G401 (cell line): Measurements from ENCODE around the gene PLAU. TPM values are rescaled to one million over a fixed set of nuclear protein-coding genes. Genes with fewer than 3 reads are reported as not detected.
A peak's percentile ranks its signal among the peaks of the same experiment; 100 is the strongest.
"Not testable (repeated sequence)": the region's sequence is repeated elsewhere in the genome, so short reads cannot be mapped to it uniquely, and the experiment has no call there.

Experiments used
- DNase-seq: peaks from one replicate; pipeline ENCODE4 v3.0.0-alpha.2; 2015; ENCODE audit warnings: low spot score
- in situ Hi-C: cut with HindIII; loops from 2 replicates; pipeline ENCODE4 v1.10.0; 2016; ENCODE audit warnings: low sequenced_read_pairs, mixed read lengths
- total RNA-seq: library from RNA; depleted of rRNA; stranded (reverse); fragments of >200 nt; shearing (Covaris generic); gene quantifications from 2 replicates; pipeline ENCODE4 v1.2.3, GENCODE V29; 2014

PLAU gene
- total RNA-seq, 1 experiment from 2014 or later = 143 TPM

GRCh38 chr10:73875139-73875475 lies 35.8 kb upstream of the PLAU start:
- peak; percentile 39 for DNase-seq
- in situ Hi-C loops = no loop called here

- DNase-seq = no peak
- in situ Hi-C loops = no loop called here
Observed at GRCh38 chr10:73876157-73876556, 34.8 kb upstream of the PLAU start.

GRCh38 chr10:73876566-73876965 lies 34.4 kb upstream of the PLAU start:
- in situ Hi-C loops = no loop called here

GRCh38 chr10:73876971-73877370 lies 34.0 kb upstream of the PLAU start:
- no peak for DNase-seq

More at GRCh38 chr10:73876566-73876965, 34.4 kb upstream of the PLAU start:
- no peak for DNase-seq

GRCh38 chr10:73877533-73878160 lies 33.3 kb upstream of the PLAU start:
- in situ Hi-C loops = no loop called here
- no peak for DNase-seq

More at GRCh38 chr10:73876971-73877370, 34.0 kb upstream of the PLAU start:
- in situ Hi-C loops = no loop called here

- DNase-seq = no peak
- in situ Hi-C loops = no loop called here
Observed at GRCh38 chr10:73878365-73878764, 32.6 kb upstream of the PLAU start.

GRCh38 chr10:73879296-73880173 lies 31.4 kb upstream of the PLAU start:
- in situ Hi-C loops = no loop called here
- peak; percentile 52 for DNase-seq

GRCh38 chr10:73881221-73881919 lies 29.6 kb upstream of the PLAU start:
- no peak for DNase-seq
- in situ Hi-C loops = no loop called here

- in situ Hi-C loops = no loop called here
- no peak for DNase-seq
Observed at GRCh38 chr10:73884017-73884416, 26.9 kb upstream of the PLAU start.

- in situ Hi-C loops = no loop called here
- DNase-seq = peak; percentile 82
Observed at GRCh38 chr10:73886085-73886529, 24.8 kb upstream of the PLAU start.

- in situ Hi-C loops = no loop called here
- DNase-seq = peak; percentile 36
Observed at GRCh38 chr10:73886661-73887293, 24.2 kb upstream of the PLAU start.

- in situ Hi-C loops = no loop called here
- peak; percentile 91 for DNase-seq
Observed at GRCh38 chr10:73887294-73888039, 23.5 kb upstream of the PLAU start.

- peak; percentile 18 for DNase-seq
- in situ Hi-C loops = no loop called here
Observed at GRCh38 chr10:73888514-73888913, 22.4 kb upstream of the PLAU start.

GRCh38 chr10:73889014-73889413 lies 21.9 kb upstream of the PLAU start:
- in situ Hi-C loops = no loop called here
- DNase-seq = no peak

GRCh38 chr10:73889416-73889815 lies 21.5 kb upstream of the PLAU start:
- DNase-seq, in situ Hi-C loops: not testable (repeated sequence)

GRCh38 chr10:73890261-73890660 lies 20.7 kb upstream of the PLAU start:
- no peak for DNase-seq
- in situ Hi-C loops = no loop called here

GRCh38 chr10:73890830-73891229 lies 20.1 kb upstream of the PLAU start:
- in situ Hi-C loops, DNase-seq: not testable (repeated sequence)

- DNase-seq = no peak
- in situ Hi-C loops = no loop called here
Observed at GRCh38 chr10:73891540-73891939, 19.4 kb upstream of the PLAU start.
